ENCODE measurements around the gene ATRIP. TPM values are rescaled to one million over a fixed set of nuclear protein-coding genes. Genes with fewer than 3 reads are reported as not detected.

The ATRIP gene
- total and polyA plus RNA-seq, 2 of the 8 experiments (the other 6 are each of a cell fraction or from before 2014, with no cell fraction given): 18.5 to 20.2 TPM

DNA sequence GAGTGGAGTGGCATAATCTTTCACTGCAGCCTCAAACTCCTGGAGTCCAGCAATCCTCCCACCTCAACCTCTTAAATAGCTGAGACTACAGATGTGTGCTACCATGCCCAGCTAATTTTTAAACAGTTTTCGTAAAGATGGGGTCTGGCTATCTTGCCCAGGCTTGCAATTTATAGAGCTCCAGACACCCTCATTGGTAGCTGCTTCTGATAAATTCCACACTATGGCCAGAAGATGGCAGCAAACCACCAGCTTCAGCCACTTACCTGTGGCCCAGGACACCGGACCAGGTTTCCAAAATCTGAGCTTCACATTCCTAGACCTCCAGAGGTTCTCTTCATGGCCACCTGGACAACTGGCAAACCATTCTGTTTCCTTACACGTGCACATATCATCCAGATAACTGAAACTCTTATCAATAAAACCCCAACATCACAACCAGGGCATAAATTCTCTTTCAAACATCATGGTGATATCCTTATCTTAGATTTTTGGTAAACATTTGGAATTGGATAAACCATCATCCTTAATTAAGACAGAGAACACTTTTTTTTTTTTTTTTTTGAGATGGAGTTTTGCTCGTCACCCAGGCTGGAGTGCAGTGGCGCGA, 45.6 kb upstream of the ATRIP start:
- Histone ChIP-seq H4K20me1 (replicated peaks in 1 of 2; ENCODE audit: control insufficient read depth in 1 of 2, insufficient read depth in 2 of 2, low read length in 2 of 2) (peaks cover 5 to 10% of the 10 kb centered on the region in 2 experiments), H2BK15ac (ENCODE audit: low read length) (no peak overlapping the region), H2BK20ac (ENCODE audit: low read length) (no peak overlapping the region), H4K91ac (replicated peaks; ENCODE audit: insufficient read length, low read length) (no peak overlapping the region), H3K23me2 (ENCODE audit: low read depth, low read length) (peaks cover 2% of the 10 kb centered on the region; the same call in 1 of the 2 replicates), H2BK12ac (ENCODE audit: low read depth, low read length) (no peak overlapping the region), H3K27ac (ENCODE audit: low read depth, low read length) (no peak overlapping the region), H3K14ac (ENCODE audit: insufficient read length) (no peak overlapping the region), H3K56ac (replicated peaks; ENCODE audit: insufficient read length, low read depth, low read length) (no peak overlapping the region), H3K4ac (replicated peaks; ENCODE audit: insufficient read length, low read depth, low read length) (no peak overlapping the region), H3K4me2 (ENCODE audit: insufficient read depth in 1 of 2, low read depth in 2 of 2, low read length in 2 of 2) (no peak overlapping the region), H4K5ac (ENCODE audit: insufficient read length, low read depth, low read length) (no peak overlapping the region), H3K4me3 (ENCODE audit: extremely low read depth in 1 of 4, insufficient read depth in 2 of 4, low read depth in 3 of 4, low read length in 4 of 4) (no peak overlapping the region), H3K9me3 (ENCODE audit: insufficient read depth in 2 of 2, low read depth in 1 of 2, low read length in 1 of 2) (no peaks in the 10 kb centered on the region), H4K8ac (ENCODE audit: extremely low read depth, insufficient read depth, low read length) (no peak overlapping the region), H3K18ac (ENCODE audit: extremely low read depth, low read length) (no peak overlapping the region), H3K79me1 (ENCODE audit: low read depth, low read length) (no peaks in the 10 kb centered on the region; the same call in 1 of the 2 replicates), H2AFZ (ENCODE audit: low read length) (no peak overlapping the region), H3K27me3 (replicated peaks in 1 of 4; ENCODE audit: control insufficient read depth in 3 of 4, extremely low read depth in 1 of 4, insufficient read depth in 3 of 4, low read length in 3 of 4) (no peaks in the 10 kb centered on the region), H3K9ac (replicated peaks in 1 of 4; ENCODE audit: extremely low read depth in 1 of 4, low read depth in 3 of 4, low read length in 3 of 4) (no peak overlapping the region), H3K4me1 (replicated peaks in 1 of 4; ENCODE audit: control insufficient read depth in 3 of 4, insufficient read depth in 4 of 4, low read length in 3 of 4) (peaks cover 0 to 7% (median 4%) of the 10 kb centered on the region in 4 experiments; a peak in 3 of 7 replicates), H2AK5ac (ENCODE audit: low read depth, low read length) (no peak overlapping the region), H3K79me2 (ENCODE audit: control insufficient read depth in 1 of 2, insufficient read depth in 2 of 2, low read length in 2 of 2) (no peaks in the 10 kb centered on the region), H3K36me3 (ENCODE audit: control insufficient read depth in 2 of 4, insufficient read depth in 4 of 4, low read length in 3 of 4) (peaks cover 7 to 27% (median 23%) of the 10 kb centered on the region in 4 experiments; a peak in 7 of 8 replicates), H3K23ac (ENCODE audit: insufficient read length) (no peak overlapping the region), H2BK5ac (ENCODE audit: low read depth, low read length) (no peak overlapping the region), H2BK120ac (replicated peaks; ENCODE audit: low read depth, low read length) (no peak overlapping the region)
- POLR2A ChIA-PET (ENCODE audit: partially characterized antibody): interaction anchor here (0.6 to 20.2 kb wide), 23 partner anchors 10 to 1037 kb away, joined by 3 to 650 read pairs (median 4); partner anchors contain the start of genes CCDC51, PFKFB4, PLXNB1 and TMA7
- peak; percentile 96 for FAIRE-seq
- DNase-seq (ENCODE audit: low read depth in 1 of 2, low spot score in 2 of 2): peak; percentile 21 to 51
- CTCF ChIA-PET (ENCODE audit: partially characterized antibody): interaction anchor here (0.5 to 9.2 kb wide), 50 partner anchors 8 to 210 kb away, joined by 3 to 220 read pairs (median 4); partner anchors contain the start of genes ATRIP, CCDC51, FBXW12 and PLXNB1
- 79% methylated on average over 6 of the region's 6 CpGs; no CpG with 5 or more reads in 1 of the 2 experiments for WGBS, 2 experiments (ENCODE audit: extremely low coverage in 1 of 2, insufficient coverage in 1 of 2, insufficient read length in 1 of 2, insufficient replicate concordance in 2 of 2, low coverage in 1 of 2, low lambda C conversion rate in 2 of 2, missing lambda C conversion rate in 1 of 2)
- no peak for TF ChIP-seq EZH2 (IDR thresholded peaks at IDR 0.05; ENCODE audit: low read depth, low read length, severe bottlenecking)
- TF ChIP-seq SUZ12 (IDR thresholded peaks at IDR 0.05; ENCODE audit: low read length): no peak
- TF ChIP-seq SP4 (IDR thresholded peaks at IDR 0.05; ENCODE audit: low read length): 0 out of 2 replicates have a peak, but pooled peaks have one; percentile 6
- TF ChIP-seq EGR1 (IDR thresholded peaks at IDR 0.05; ENCODE audit: borderline replicate concordance, low read depth, low read length): no peak
- TF ChIP-seq CBX8 (IDR thresholded peaks at IDR 0.05; ENCODE audit: borderline replicate concordance, low read depth, low read length): no peak
- no peak for TF ChIP-seq SRF (IDR thresholded peaks at IDR 0.05; ENCODE audit: low read depth, low read length)

Data from H1 (cell line).